OCI-M1 (cell line): ENCODE measurements around the gene TIMM44.
"Not testable (repeated sequence)": the region's sequence is repeated elsewhere in the genome, so short reads cannot be mapped to it uniquely, and the experiment has no call there.

Experiments
- DNase-seq: peaks from one replicate; lab custom pipeline; 2025; lab: John Stamatoyannopoulos, UW

The TIMM44 gene

GRCh38 chr19:7947939-7948338 is 4.5 kb upstream of the TIMM44 start:
- DNase-seq = no peak

GRCh38 chr19:7944177-7944761 is 803 bp upstream of the TIMM44 start:
- peak; percentile 97 for DNase-seq

- peak; percentile 40 for DNase-seq
Observed at GRCh38 chr19:7942981-7943443, 454 bp downstream of the TIMM44 start.

- DNase-seq = no peak
Observed at GRCh38 chr19:7941895-7942596, 1.4 kb downstream of the TIMM44 start.

GRCh38 chr19:7940841-7941240 is 2.6 kb downstream of the TIMM44 start:
- no peak for DNase-seq

- no peak for DNase-seq
Observed at GRCh38 chr19:7934766-7935165, 8.7 kb downstream of the TIMM44 start.

- DNase-seq = no peak
Observed at GRCh38 chr19:7933828-7934725, 9.4 kb downstream of the TIMM44 start.

- no peak for DNase-seq
Observed at GRCh38 chr19:7933411-7933810, 10.1 kb downstream of the TIMM44 start.

- no peak for DNase-seq
Observed at GRCh38 chr19:7932930-7933300, 10.6 kb downstream of the TIMM44 start.

- no peak for DNase-seq
Observed at GRCh38 chr19:7932276-7932929, 11.1 kb downstream of the TIMM44 start.

GRCh38 chr19:7931221-7932061 is 12.0 kb downstream of the TIMM44 start:
- no peak for DNase-seq

- DNase-seq = no peak
Observed at GRCh38 chr19:7930765-7931164, 12.7 kb downstream of the TIMM44 start.

GRCh38 chr19:7930030-7930429 is 13.4 kb downstream of the TIMM44 start:
- DNase-seq = not testable (repeated sequence)

GRCh38 chr19:7928741-7929701 is 14.4 kb downstream of the TIMM44 start:
- DNase-seq = peak; percentile 88

- no peak for DNase-seq
Observed at GRCh38 chr19:7928334-7928706, 15.1 kb downstream of the TIMM44 start.

GRCh38 chr19:7927605-7928333 is 15.7 kb downstream of the TIMM44 start:
- no peak for DNase-seq

GRCh38 chr19:7926727-7927604 is 16.5 kb downstream of the TIMM44 start:
- DNase-seq = no peak

- DNase-seq = peak; percentile 88
Observed at GRCh38 chr19:7926021-7926726, 17.3 kb downstream of the TIMM44 start, which contains the start of gene CTXN1. Gene CTXN1, minus strand, starts transcription at chr19:7926135. Its CDS starts 597 bp downstream, at chr19:7925538.
